NB4 (cell line): ENCODE measurements around the gene C1orf146.

Source experiments
- CTCF ChIP-seq: IDR thresholded peaks from one replicate; pipeline ENCODE4 v1.5.1; 2012; ENCODE audit warnings: low read depth, low read length
- MYC ChIP-seq: IDR thresholded peaks from 2 replicates; pipeline ENCODE4 v1.6.1; 2011; ENCODE audit warnings: low read depth, low read length
- POLR2A ChIP-seq: IDR thresholded peaks from 2 replicates; pipeline ENCODE4 v1.6.1; 2011; ENCODE audit warnings: mild to moderate bottlenecking; ENCODE audit not compliant: insufficient read length; ENCODE audit errors: extremely low read depth

- no peak for TF ChIP-seq POLR2A
- no peak for TF ChIP-seq CTCF
- no peak for TF ChIP-seq MYC
These were observed 26.0 kb upstream of the C1orf146 start for GRCh38 chr1:92191726-92192125.
